AG04449 (cell line): ENCODE measurements around the gene E2F4.

Source experiments
- CTCF ChIA-PET: fragments of 350-600 bp; formaldehyde crosslinking; extraction: SDS; loops from one replicate; lab custom pipeline; 2021; ENCODE audit warnings: antibody characterized with exemption; lab: Yijun Ruan, JAX
- POLR2A ChIA-PET: fragments of 400-600, 350-600 bp; formaldehyde crosslinking; extraction: SDS; loops from one replicate; lab custom pipeline; 2020; ENCODE audit warnings: antibody characterized with exemption, inconsistent platforms; lab: Yijun Ruan, JAX
- DNase-seq: peaks from one replicate; pipeline ENCODE4 v3.0.0-alpha.2; 2010; ENCODE audit warnings: low read depth, low spot score
- H3K4me3 ChIP-seq: 2 replicates; pipeline ENCODE4 v1.5.1; 2011; ENCODE audit warnings: low read depth, mild to moderate bottlenecking, control low read depth, low read length
- CTCF ChIP-seq: IDR thresholded peaks from one replicate; pipeline ENCODE4 v1.5.1; 2011; ENCODE audit warnings: mild to moderate bottlenecking, moderate library complexity, low read length, control low read depth, inconsistent platforms; ENCODE audit not compliant: insufficient read depth; ENCODE audit errors: missing control alignments

Gene E2F4

DNA sequence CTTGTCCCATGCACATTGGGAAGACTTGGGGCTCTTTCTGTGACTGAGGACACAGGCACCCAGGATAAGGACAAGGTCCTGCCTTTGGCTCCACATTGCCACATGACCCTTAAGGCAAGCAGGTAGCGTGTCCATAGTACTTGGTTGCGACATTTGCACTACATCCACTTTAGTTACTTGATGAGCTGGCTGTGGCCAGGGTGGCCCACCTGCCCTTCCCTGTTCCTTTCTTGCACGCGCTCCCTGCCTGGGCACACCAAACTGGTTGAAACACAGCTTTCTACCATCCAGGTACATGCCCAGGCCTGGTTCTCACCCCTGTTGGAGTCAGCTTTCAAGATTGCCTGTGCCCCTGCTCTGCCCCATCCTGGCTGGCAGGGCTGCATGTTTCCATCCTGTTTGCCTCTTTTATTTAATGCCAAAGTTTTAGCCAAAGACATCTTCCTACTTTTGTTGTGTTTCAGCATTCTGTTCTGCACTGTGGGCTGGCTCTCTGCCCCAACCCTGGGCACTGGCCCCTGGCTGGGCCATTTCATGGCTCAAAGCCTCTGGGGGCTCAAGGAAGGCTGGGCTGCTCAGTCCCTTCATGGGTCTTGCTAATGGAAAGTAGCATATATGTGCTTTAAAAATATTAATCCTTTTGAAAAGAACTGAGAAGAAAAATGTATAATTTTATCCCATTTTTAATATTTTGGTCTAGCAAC is 44.4 kb upstream of the E2F4 start:
- CTCF ChIA-PET = interaction anchor here (0.6 kb wide), 1 partner anchor 16 kb away, joined by 3 read pairs; no protein-coding TSS in a partner anchor
- DNase-seq = no peak
- no peak for TF ChIP-seq CTCF
- POLR2A ChIA-PET = no interaction called here
- no peak overlapping the region for H3K4me3 ChIP-seq

DNA sequence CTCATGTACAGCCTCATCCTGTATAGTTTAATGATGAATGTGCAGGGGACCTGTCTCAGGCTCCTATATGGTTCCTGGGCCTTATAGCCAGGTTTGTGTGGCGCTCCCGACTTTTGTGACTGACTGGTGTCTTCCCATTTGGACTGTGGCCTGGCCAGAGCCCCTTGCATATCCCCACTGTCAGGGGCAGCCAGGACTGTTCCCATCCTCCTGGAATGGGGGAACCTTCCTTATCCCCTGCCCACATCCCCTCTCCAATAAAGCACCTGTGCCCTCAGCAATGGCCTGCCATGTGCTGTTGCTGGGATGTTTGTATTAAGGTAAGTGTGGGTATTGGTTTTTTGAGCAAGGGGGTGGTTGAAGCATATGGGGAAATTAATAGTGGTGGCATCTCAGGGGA is 43.7 kb upstream of the E2F4 start:
- ChIA-PET POLR2A (interaction anchor here (0.7 kb wide), 1 partner anchor 46 kb away, joined by 3 read pairs; no protein-coding TSS in a partner anchor), CTCF (interaction anchor here (1.0 to 1.3 kb wide), 2 partner anchors 9 to 170 kb away, joined by 4 to 5 read pairs; no protein-coding TSS in a partner anchor)
- no peak overlapping the region for H3K4me3 ChIP-seq
- no peak for DNase-seq
- TF ChIP-seq CTCF = no peak

GRCh38 chr16:67148656-67149275 is 43.2 kb upstream of the E2F4 start:
- no peak for TF ChIP-seq CTCF
- CTCF ChIA-PET = interaction anchor here (0.7 to 1.7 kb wide), 5 partner anchors 9 to 187 kb away, joined by 3 to 5 read pairs (median 4); partner anchors contain the start of gene CES3
- no peak overlapping the region for H3K4me3 ChIP-seq
- no peak for DNase-seq
- POLR2A ChIA-PET = interaction anchor here (0.7 kb wide), 1 partner anchor 47 kb away, joined by 3 read pairs; no protein-coding TSS in a partner anchor

DNA sequence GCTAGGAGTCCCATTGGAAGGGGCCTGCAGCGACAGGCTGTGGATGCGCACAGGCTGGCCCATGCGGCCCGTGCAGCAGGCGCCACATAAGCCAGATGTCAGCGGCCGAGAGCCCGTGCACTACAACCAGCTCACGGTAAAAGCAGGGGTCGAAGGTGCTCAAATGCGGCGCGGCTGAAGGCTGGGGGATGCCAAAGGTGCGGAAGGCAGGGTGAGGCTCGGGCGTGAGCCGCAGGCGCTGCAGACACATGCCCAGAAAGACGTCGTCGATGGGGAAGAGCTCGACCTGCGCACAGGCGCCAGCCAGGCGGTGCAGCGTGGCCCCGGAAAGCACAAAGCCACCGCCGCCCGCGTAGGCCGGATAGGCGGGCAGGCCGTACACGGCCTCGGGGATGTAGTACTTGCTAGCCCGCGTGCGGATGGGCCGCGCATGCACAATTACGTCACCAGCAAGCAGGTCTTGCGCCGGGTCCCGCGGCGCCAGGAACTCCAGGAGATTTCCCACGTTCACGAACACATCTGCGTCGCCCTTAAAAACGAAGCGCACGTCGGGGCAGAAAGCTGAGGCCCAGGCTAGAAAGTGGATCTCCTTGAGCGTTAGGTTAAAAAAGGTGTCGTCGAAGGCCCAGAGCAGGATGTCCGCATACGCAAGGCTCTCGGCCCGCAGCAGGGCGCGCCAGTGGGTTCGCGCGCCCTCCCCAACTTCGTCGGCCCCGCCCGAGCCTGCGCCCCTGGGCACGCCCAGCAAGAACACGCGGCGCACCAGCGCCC is 42.5 kb upstream of the E2F4 start:
- peak overlapping the region; percentile 18 for H3K4me3 ChIP-seq
- TF ChIP-seq CTCF = no peak
- ChIA-PET POLR2A (no interaction called here), CTCF (interaction anchor here (0.5 to 1.7 kb wide), 6 partner anchors 8 to 188 kb away, joined by 3 to 5 read pairs (median 4); partner anchors contain the start of gene CES3)
- DNase-seq = no peak

DNA sequence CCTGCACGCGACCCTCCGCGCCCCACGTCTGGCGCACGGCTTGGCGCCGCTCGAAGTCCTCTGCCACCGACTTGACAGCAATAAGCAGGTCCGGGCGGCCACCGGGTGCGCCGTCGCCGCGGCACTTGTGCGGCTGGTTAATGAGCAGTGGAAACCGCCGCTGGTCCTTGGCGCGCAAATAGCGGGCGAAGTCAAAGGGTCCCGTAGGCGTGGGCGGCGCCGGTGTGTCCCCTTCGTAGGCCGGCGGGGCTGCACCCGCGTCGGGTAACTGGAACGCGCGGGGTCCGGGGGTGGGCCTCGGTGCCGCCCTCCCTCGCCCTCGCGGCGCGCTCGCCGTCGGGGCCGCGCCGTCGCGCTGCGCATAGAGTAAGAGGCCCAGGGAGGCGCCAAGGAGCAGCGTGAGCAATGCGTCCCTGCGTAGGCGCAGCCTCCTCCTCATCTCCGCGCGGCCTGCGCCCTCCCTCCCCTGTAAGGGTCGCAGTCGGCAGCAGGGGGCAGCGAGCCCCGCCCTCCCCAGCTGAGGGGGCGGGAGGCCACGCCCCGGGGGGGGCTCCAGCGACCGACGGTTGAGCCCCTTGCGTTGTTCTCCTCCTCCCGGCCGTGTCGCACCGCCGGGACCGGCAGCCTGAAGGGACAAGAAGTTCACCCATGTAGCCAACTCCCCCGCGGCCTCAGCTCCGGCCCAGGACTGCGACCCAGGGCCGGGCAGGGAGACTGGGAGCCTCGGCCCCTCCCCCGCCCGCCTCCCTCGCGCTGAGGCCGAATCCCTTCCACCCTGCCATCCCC is 41.7 kb upstream of the E2F4 start:
- CTCF ChIA-PET = interaction anchor here (0.8 to 13.2 kb wide), 13 partner anchors 9 to 192 kb away, joined by 3 to 241 read pairs (median 5); partner anchors contain the start of genes CES3, FBXL8, NOL3 and TRADD
- POLR2A ChIA-PET = interaction anchor here (0.6 to 1.5 kb wide), 8 partner anchors 9 to 211 kb away, joined by 3 to 6 read pairs (median 4); partner anchors contain the start of gene NOL3
- H3K4me3 ChIP-seq = peak overlapping the region; percentile 64
- peak; percentile 10 for TF ChIP-seq CTCF
- DNase-seq = no peak
